ENCODE measurements around the gene CREBRF.
A peak's percentile ranks its signal among the peaks of the same experiment; 100 is the strongest.
"Not testable (repeated sequence)": the region's sequence is repeated elsewhere in the genome, so short reads cannot be mapped to it uniquely, and the experiment has no call there.

The CREBRF gene

DNA sequence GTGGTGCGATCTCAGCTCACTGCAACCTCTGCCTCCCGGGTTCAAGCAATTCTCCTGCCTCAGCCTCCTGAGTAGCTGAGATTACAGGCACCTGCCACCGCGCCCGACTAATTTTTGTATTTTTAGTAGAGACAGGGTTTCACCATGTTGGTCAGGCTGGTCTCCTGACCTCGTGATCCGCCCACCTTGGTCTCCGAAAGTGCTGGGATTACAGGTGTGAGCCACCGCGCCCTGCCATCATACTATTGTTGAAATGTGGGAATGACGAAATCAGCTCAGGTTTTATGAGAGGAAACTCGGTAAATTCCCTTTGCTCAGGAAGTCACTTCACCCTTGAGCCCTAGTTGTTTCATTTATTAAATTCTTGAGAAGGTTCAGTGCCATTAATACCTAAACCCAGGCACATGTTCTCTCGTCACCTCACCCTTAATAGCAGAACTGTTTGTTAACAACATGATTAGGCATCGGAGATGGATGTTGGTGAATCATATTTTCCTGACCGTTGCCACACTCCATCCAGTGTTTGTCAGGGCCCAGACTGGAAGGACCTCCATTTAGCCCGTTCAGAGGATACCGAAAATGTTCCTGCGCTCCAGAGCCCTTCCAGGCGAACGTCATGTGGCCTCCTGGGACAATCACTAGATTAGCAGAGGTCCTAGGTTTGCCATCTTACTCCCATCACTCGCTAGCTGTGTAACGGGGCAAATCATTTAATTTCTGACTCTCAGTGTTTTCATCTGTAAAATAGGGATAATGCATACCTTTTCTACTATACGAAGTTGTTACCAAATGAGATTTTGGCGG lies 20.0 kb upstream of the CREBRF start:
- TF ChIP-seq, protein P1, sequence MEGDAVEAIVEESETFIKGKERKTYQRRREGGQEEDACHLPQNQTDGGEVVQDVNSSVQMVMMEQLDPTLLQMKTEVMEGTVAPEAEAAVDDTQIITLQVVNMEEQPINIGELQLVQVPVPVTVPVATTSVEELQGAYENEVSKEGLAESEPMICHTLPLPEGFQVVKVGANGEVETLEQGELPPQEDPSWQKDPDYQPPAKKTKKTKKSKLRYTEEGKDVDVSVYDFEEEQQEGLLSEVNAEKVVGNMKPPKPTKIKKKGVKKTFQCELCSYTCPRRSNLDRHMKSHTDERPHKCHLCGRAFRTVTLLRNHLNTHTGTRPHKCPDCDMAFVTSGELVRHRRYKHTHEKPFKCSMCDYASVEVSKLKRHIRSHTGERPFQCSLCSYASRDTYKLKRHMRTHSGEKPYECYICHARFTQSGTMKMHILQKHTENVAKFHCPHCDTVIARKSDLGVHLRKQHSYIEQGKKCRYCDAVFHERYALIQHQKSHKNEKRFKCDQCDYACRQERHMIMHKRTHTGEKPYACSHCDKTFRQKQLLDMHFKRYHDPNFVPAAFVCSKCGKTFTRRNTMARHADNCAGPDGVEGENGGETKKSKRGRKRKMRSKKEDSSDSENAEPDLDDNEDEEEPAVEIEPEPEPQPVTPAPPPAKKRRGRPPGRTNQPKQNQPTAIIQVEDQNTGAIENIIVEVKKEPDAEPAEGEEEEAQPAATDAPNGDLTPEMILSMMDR (IDR thresholded peaks at IDR 0.05; ENCODE audit: control extremely low read depth, extremely low read depth, low read depth, missing control alignments): no peak
- peak; percentile 62 for DNase-seq (ENCODE audit: extremely low spot score)
- ChIA-PET POLR2A (interaction anchor here (0.9 to 1.7 kb wide), 2 partner anchors 21 to 53 kb away, joined by 4 to 7 read pairs; partner anchors contain the start of gene ATP6V0E1), CTCF (interaction anchor here (0.6 to 2.2 kb wide), 11 partner anchors 9 to 322 kb away, joined by 3 to 10 read pairs (median 4); partner anchors contain the start of genes ATP6V0E1 and BNIP1)

DNA sequence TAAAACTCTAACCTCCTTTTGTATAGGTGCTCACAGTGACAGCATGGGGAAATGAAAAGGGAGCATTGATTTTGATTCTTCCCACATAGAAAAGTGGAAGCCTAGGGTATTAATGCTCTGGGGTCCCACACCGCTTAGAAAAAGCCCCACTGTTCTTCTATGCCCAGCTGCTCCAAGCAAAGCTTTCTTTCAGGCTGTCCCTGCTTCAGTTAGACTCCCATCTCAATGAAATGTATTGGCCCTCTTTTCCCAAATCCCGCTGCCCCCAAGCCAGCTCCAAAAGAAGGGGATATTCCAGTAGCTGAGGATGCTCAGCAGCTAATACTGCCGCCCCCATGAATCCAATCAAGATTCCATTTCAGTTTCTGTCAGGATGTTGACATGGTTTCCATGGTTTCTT lies 17.0 kb upstream of the CREBRF start:
- TF ChIP-seq, protein P1 (IDR thresholded peaks at IDR 0.05; ENCODE audit: control extremely low read depth, extremely low read depth, low read depth, missing control alignments): no peak
- DNase-seq (ENCODE audit: extremely low spot score): no peak
- ChIA-PET POLR2A (interaction anchor here (1.0 to 1.3 kb wide), 2 partner anchors 18 to 26 kb away, joined by 3 to 5 read pairs; no protein-coding TSS in a partner anchor), CTCF (interaction anchor here (0.9 to 1.5 kb wide), 6 partner anchors 9 to 55 kb away, joined by 3 to 5 read pairs (median 4); partner anchors contain the start of gene ATP6V0E1)

DNA sequence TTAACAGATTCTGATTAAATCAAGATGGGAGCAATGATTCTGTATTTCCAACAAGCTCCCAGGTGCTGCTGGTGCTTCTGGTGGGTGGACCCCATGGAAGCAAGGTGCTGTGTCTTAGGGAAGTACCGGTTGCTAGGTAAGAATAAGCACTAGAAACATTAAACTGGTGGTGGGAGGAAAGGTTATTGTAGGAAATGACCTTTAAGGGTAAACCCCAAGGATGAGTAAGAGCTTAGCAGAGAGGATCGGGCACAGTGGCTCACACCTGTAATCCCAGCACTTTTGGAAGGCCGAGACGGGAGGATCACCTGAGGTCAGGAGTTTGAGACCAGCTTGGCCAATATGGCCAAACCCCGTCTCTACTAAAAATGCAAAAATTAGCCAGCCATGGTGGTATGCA lies 16.2 kb upstream of the CREBRF start:
- DNase-seq (ENCODE audit: extremely low spot score): no peak
- CTCF ChIA-PET: interaction anchor here (0.7 to 3.0 kb wide), 7 partner anchors 10 to 333 kb away, joined by 3 to 12 read pairs (median 3); partner anchors contain the start of gene ATP6V0E1
- POLR2A ChIA-PET: interaction anchor here (0.5 to 1.3 kb wide), 3 partner anchors 17 to 44 kb away, joined by 3 to 5 read pairs (median 3); no protein-coding TSS in a partner anchor
- TF ChIP-seq, protein P1 (IDR thresholded peaks at IDR 0.05; ENCODE audit: control extremely low read depth, extremely low read depth, low read depth, missing control alignments): no peak

DNA sequence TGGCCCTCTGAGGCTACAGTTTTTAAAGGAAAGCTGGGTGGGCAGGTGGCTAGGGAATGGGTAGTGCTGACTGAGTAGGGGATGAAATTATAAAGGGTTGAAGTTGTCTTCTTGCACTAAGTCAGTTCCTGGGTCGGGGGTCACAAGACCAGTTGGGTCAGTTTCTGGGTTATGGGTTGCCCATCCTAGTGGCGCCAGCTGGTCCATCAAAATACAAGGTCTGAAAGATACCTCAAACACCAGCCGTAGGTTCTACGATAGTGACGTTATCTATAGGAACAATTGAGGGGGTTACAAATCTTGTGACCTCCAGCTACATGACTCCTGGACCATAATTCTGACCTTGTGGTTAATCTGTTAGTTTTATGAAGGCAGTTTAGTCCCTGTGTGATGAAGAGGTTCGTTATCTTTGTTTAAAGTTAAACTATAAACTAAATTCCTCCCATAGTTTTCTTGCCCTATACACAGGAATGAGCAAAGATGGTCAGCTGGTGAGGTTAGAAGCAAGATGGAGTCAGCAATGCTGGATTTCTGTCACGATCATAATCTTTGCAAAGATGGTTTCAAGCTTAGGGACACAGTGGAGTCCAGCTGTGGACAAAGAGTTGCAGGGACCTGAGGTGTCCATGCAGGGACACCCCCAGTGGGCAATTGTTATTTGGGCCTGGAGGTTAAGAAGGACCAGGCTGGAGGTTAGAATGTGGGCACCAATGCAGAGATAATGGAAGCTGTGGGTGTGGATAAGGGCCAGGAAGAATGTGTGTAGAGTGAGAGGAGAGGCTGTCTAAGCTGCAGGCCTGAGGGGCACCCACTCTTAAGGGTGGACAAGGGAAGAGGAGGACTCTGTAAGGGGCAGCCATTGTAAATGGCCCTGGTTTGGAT lies 14.0 kb upstream of the CREBRF start:
- ChIA-PET CTCF (interaction anchor here (0.8 to 3.0 kb wide), 8 partner anchors 8 to 103 kb away, joined by 3 to 12 read pairs (median 4); partner anchors contain the start of gene BNIP1), POLR2A (no interaction called here)
- no peak for DNase-seq (ENCODE audit: extremely low spot score)
- TF ChIP-seq, protein P1 (IDR thresholded peaks at IDR 0.05; ENCODE audit: control extremely low read depth, extremely low read depth, low read depth, missing control alignments): no peak

DNA sequence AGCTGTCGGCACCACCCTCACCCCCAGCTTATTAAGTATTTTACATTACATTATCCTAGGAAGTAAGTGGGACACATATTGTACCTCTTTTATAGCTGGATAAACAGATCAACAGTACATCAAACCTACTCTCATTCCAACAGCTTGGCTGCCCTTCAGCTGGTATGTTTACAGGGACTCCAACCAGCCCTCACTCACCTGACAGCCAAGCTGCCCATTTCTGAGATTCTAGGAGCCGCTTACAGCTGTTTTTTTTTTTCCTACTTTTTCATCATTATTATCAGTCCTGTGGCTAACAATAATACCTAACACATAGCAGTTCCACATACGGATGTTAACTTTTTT lies 13.4 kb upstream of the CREBRF start:
- TF ChIP-seq, protein P1 (IDR thresholded peaks at IDR 0.05; ENCODE audit: control extremely low read depth, extremely low read depth, low read depth, missing control alignments): no peak
- ChIA-PET POLR2A (no interaction called here), CTCF (interaction anchor here (0.8 to 2.0 kb wide), 7 partner anchors 9 to 102 kb away, joined by 3 to 5 read pairs (median 3); partner anchors contain the start of gene BNIP1)
- DNase-seq (ENCODE audit: extremely low spot score): no peak

DNA sequence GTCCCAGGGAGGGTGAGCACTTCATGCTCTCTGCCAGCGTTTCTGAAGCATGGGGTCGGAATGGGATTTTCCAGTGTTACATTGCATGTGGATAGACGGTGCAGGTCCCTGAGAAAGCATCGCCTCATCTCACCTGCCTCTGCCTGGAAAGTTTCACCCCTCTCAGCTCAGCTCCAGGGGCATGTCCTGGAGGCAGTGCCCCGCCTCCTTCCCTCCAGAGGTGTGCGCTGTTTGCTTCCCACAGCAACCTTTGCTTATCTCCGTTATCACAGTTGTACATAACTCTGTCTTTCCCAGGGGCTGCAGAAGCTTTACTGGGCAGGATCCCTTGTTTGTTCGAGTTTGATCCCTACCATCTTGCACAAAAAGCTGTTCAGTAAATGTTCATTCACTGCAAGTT lies 10.7 kb upstream of the CREBRF start:
- DNase-seq (ENCODE audit: extremely low spot score): no peak
- ChIA-PET CTCF (interaction anchor here (0.7 to 0.9 kb wide), 2 partner anchors 9 to 333 kb away, joined by 3 read pairs; no protein-coding TSS in a partner anchor), POLR2A (no interaction called here)
- TF ChIP-seq, protein P1 (IDR thresholded peaks at IDR 0.05; ENCODE audit: control extremely low read depth, extremely low read depth, low read depth, missing control alignments): no peak

DNA sequence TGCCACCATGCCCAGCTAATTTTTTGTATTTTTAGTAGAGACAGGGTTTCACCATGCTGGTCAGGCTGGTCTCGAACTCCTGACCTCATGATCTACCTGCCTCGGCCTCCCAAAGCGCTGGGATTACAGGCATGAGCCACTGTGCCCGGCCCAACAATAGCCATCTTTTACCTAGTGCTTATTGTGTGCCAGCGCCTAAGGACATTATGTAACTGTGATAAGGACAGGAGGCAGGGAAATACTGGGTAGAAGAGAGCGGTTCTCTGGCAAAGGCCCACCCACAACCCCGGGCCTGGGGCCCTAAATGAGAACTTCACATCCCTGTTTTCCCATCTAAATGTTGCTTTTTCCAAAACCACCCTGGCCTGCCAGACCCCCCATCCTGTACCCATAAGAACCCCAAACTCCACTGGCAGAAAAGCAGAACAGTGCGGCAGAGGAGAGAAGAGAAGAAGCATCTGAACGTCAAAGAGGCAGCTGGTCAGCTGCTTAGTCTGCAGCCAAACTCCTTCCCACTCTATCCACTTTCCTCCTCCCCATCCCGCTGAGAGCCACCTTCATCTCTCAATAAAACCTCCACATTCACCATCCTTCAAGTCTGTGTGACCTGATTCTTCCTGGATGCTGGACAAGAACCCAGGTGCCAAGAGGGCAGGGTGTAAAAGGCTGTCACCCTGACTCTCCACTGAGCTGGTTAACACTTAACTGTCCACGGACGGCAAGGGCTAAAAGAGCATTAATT lies 8.9 kb upstream of the CREBRF start:
- CTCF ChIA-PET: interaction anchor here (1.2 kb wide), 1 partner anchor 12 kb away, joined by 3 read pairs; no protein-coding TSS in a partner anchor
- POLR2A ChIA-PET; DNase-seq (ENCODE audit: extremely low spot score): not testable (repeated sequence)
